Loucy (cell line): ENCODE data around the gene C9.

Experiments used
- CTCF ChIP-seq: fragments of 200-600 bp; sonication (generic); conservative IDR thresholded peaks from 2 replicates; pipeline ENCODE4 v1.5.1; 2014; ENCODE audit warnings: mild to moderate bottlenecking, antibody characterized with exemption, low read length
- EZH2phosphoT487 ChIP-seq: fragments of 200-600 bp; IDR thresholded peaks from 2 replicates; pipeline ENCODE4 v1.6.1; 2018; ENCODE audit warnings: antibody characterized with exemption, mild to moderate bottlenecking, moderate library complexity, borderline replicate concordance

DNA sequence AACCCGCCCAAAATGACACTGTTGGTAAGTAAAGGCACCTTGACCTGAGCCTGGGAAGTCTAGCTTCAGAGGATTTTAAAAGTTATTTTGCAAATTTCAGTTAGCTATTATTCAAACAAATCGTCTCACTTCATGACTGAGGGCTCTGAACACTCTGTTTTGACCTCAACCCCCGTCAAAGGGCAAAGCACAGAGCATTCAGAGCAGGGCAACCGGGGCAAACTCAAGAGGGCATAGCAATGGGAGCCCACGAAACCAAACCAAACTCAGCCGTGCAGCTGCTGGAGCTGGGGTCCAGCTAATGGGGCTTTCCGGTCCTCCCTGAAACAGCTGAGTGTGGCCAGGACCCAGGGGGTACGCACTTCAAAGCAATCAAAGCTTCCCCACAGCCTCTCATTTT, 1.6 kb downstream of the C9 start:
- TF ChIP-seq EZH2phosphoT487: no peak
- no peak for TF ChIP-seq CTCF
